Endothelial cell of umbilical vein (primary cell): Measurements from ENCODE around the gene TNFRSF21.

Experiments
- CTCF ChIP-seq, 2 donors: IDR thresholded peaks; 1 replicate in 1 of 2; 2 replicates in 1 of 2; pipeline ENCODE4 v1.5.1; 2011; ENCODE audit warnings: low read length in 2 of 2, mild to moderate bottlenecking in 2 of 2, moderate library complexity in 2 of 2, control low read depth in 1 of 2, inconsistent platforms in 1 of 2, low read depth in 1 of 2; ENCODE audit not compliant: insufficient read depth in 1 of 2; ENCODE audit errors: extremely low read depth in 1 of 2
- EZH2 ChIP-seq: IDR thresholded peaks from 2 replicates; pipeline ENCODE4 v1.6.1; 2012; ENCODE audit warnings: borderline replicate concordance, low read depth, mild to moderate bottlenecking, moderate library complexity, low read length, inconsistent platforms; ENCODE audit not compliant: severe bottlenecking
- FOS ChIP-seq: IDR thresholded peaks from 2 replicates; pipeline ENCODE4 v1.6.1; 2011; ENCODE audit warnings: mild to moderate bottlenecking, low read length, moderate library complexity, borderline replicate concordance; ENCODE audit not compliant: insufficient read depth
- GATA2 ChIP-seq: IDR thresholded peaks from 2 replicates; pipeline ENCODE4 v1.7.0; 2011; ENCODE audit warnings: low read depth, mild to moderate bottlenecking, moderate library complexity, mixed read lengths, low read length; ENCODE audit not compliant: insufficient read length, insufficient read depth
- MAX ChIP-seq: IDR thresholded peaks from 2 replicates; pipeline ENCODE4 v1.6.1; 2011; ENCODE audit not compliant: insufficient read depth, insufficient read length
- MYC ChIP-seq: IDR thresholded peaks from one replicate; pipeline ENCODE4 v1.6.1; 2011; ENCODE audit warnings: mild to moderate bottlenecking, low read depth, low read length
- POLR2A ChIP-seq: IDR thresholded peaks from 2 replicates; pipeline ENCODE4 v1.6.1; 2012; ENCODE audit warnings: low read depth, mild to moderate bottlenecking, control low read depth, low read length
- POLR2AphosphoS5 ChIP-seq: IDR thresholded peaks from 2 replicates; pipeline ENCODE4 v1.6.1; 2012; ENCODE audit warnings: low read depth, mild to moderate bottlenecking, control low read depth, low read length, moderate library complexity; ENCODE audit not compliant: insufficient read depth

- TF ChIP-seq CTCF (IDR thresholded peaks at IDR 0.05; ENCODE audit: extremely low read depth in 1 of 2, insufficient read depth in 1 of 2, low read depth in 1 of 2, low read length in 2 of 2) (no peak), MAX (no peak), EZH2 (no peak), MYC (no peak), POLR2AphosphoS5 (no peak), POLR2A (no peak), GATA2 (no peak), FOS (no peak)
Observed at GRCh38 chr6:47353871-47354270, 44.2 kb upstream of the TNFRSF21 start.
